Gastroesophageal sphincter (tissue), 3 donors: ENCODE results near the gene PSMB3.

Experiments
- POLR2A ChIP-seq, 2 donors: fragments of 450-650 bp; IDR thresholded peaks; one replicate each; pipeline ENCODE4 v1.6.1; 2017; ENCODE audit warnings: antibody characterized with exemption in 2 of 2, mild to moderate bottlenecking in 2 of 2, moderate library complexity in 1 of 2
- POLR2AphosphoS5 ChIP-seq: sonication (generic); formaldehyde crosslinking; IDR thresholded peaks from one replicate; pipeline ENCODE4 v1.6.1; 2017; ENCODE audit warnings: antibody characterized with exemption
- TF ChIP-seq, protein P1 (sequence below), 4 experiments: fragments of 200-600 bp in 2 of 4; fragments of 450-650 bp in 2 of 4; sonication (generic) in 1 of 4; IDR thresholded peaks; one replicate each; pipeline ENCODE4 v1.5.1; 2017 to 2019; ENCODE audit warnings: antibody characterized with exemption in 4 of 4, mild to moderate bottlenecking in 2 of 4, moderate library complexity in 2 of 4

DNA sequence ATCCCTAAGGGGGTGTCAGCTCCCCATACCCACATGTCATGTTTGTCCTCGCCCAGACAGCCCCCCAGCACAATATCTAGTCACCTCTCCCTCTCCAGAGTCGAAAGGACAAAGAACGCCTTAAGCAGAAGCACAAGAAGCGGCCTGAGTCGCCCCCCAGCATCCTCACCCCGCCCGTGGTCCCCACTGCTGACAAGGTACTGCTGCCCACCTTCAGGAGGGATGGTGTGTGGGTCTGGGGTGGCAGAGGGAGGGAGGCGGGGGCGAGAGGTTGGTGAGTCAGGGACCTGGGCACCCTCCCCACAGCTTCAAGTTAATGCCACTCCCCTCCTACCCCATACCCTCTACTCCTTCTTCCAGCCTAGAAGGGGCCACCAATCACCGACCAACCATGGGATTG lies 39.9 kb upstream of the PSMB3 start:
- TF ChIP-seq, protein P1, sequence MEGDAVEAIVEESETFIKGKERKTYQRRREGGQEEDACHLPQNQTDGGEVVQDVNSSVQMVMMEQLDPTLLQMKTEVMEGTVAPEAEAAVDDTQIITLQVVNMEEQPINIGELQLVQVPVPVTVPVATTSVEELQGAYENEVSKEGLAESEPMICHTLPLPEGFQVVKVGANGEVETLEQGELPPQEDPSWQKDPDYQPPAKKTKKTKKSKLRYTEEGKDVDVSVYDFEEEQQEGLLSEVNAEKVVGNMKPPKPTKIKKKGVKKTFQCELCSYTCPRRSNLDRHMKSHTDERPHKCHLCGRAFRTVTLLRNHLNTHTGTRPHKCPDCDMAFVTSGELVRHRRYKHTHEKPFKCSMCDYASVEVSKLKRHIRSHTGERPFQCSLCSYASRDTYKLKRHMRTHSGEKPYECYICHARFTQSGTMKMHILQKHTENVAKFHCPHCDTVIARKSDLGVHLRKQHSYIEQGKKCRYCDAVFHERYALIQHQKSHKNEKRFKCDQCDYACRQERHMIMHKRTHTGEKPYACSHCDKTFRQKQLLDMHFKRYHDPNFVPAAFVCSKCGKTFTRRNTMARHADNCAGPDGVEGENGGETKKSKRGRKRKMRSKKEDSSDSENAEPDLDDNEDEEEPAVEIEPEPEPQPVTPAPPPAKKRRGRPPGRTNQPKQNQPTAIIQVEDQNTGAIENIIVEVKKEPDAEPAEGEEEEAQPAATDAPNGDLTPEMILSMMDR (IDR thresholded peaks at IDR 0.05), result no peak
- TF ChIP-seq POLR2A (IDR thresholded peaks at IDR 0.05), result no peak
- TF ChIP-seq POLR2AphosphoS5, result no peak
